Transverse colon (tissue), 3 donors: ENCODE measurements around the gene FAM25C.
"Not testable (repeated sequence)": the region's sequence is repeated elsewhere in the genome, so short reads cannot be mapped to it uniquely, and the experiment has no call there.

Source experiments
- EP300 ChIP-seq: sonication (generic); formaldehyde crosslinking; IDR thresholded peaks from one replicate; pipeline ENCODE4 v1.6.1; 2017; ENCODE audit warnings: antibody characterized with exemption, low read depth
- TF ChIP-seq, protein P1 (sequence below), 5 experiments: fragments of 200-600 bp in 3 of 5; fragments of 450-650 bp in 2 of 5; sonication (generic) in 3 of 5; IDR thresholded peaks; 1 replicate in 2 of 5; 2 replicates in 3 of 5; pipeline ENCODE4 v1.5.1; 2016 to 2017; ENCODE audit warnings: antibody characterized with exemption in 5 of 5, inconsistent platforms in 3 of 5, mild to moderate bottlenecking in 2 of 5, moderate library complexity in 1 of 5

DNA sequence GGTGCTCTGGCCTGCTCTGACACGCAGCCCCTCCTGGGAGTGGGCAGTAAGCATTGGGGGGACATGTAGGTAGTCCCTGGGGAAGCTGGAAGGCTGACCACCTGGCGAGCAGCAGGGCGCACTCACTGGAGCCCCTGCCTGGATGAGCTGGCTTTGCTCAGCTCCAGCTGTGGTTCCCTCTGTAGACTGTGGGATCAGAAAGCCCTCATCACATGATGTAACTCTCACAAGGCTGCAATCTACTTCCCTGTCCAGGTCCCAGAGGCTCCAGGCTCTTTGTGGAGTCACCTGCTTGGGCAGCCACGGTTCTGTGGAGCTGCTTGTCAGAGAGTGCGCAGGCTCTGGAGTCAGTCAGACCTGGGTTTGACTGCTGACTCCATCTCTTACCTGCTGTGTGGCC, 36.8 kb downstream of the FAM25C start:
- TF ChIP-seq, protein P1, sequence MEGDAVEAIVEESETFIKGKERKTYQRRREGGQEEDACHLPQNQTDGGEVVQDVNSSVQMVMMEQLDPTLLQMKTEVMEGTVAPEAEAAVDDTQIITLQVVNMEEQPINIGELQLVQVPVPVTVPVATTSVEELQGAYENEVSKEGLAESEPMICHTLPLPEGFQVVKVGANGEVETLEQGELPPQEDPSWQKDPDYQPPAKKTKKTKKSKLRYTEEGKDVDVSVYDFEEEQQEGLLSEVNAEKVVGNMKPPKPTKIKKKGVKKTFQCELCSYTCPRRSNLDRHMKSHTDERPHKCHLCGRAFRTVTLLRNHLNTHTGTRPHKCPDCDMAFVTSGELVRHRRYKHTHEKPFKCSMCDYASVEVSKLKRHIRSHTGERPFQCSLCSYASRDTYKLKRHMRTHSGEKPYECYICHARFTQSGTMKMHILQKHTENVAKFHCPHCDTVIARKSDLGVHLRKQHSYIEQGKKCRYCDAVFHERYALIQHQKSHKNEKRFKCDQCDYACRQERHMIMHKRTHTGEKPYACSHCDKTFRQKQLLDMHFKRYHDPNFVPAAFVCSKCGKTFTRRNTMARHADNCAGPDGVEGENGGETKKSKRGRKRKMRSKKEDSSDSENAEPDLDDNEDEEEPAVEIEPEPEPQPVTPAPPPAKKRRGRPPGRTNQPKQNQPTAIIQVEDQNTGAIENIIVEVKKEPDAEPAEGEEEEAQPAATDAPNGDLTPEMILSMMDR (IDR thresholded peaks at IDR 0.05), result not testable (repeated sequence)
- not testable (repeated sequence) for TF ChIP-seq EP300
